ENCODE measurements around the gene ZNF22. TPM values are rescaled to one million over a fixed set of nuclear protein-coding genes. Genes with fewer than 3 reads are reported as not detected.

Gene ZNF22
- total and polyA plus RNA-seq, 7 experiments from 2014 or later: 13.1 to 44.7 (median 29.7) TPM

DNA sequence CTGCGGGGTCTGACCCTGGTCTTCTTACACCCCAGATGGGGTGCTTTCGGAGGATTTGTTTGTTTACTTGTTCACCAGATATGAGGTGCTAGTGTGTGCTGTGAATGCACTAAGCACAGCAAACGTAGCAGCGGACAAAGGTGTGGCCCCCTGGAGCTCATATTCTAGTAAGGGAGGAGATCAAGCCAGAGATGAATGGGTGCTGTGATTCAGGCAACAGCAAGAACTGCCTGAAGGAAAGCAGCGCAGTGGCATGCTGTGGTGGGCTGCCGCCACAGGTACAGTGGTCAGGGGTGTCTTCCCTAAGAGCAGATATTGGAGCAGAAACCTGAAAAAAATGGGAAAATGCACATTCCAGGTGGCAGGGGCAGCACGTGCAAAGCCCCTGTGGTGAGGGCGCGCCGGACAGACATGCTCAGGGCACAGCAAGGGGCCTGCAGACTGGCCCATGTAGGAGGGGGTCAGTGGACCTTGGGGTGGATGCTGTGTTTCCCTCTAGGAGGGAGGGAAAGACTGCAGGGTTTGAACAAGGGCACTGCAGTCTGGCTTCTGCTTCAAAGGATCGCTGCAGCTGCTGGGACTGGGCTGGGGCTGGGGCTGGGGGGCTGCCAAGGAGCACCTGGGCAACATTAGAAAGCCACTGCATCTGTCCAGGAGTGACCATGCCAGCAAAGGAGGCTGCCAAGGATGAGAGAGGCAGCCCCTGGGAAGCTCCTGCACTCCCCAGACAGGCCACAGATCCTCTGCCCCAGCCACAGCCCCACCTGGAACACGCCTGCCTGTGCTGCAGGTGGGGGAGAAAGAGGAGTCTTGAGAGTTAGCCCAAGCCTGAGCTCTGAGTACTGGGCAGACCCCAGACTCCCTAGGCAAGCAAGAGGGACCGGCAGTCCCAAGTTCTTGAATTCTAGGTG, 21.2 kb upstream of the ZNF22 start:
- H3K9me3 ChIP-seq (ENCODE audit: control insufficient read depth in 2 of 3, low read length in 3 of 3): no peaks in the 10 kb centered on the region
- no peak overlapping the region for H3K4me3 ChIP-seq (ENCODE audit: low read length)
- Mint-ChIP-seq H3K27ac (peak overlapping the region in 4 of 9 donors; percentile 24 to 80 (median 66)), H3K27me3 (no peaks in the 10 kb centered on the region), H3K9me3 (no peaks in the 10 kb centered on the region), H3K36me3 (peaks cover 0 to 2% (median 0%) of the 10 kb centered on the region in 5 donors), H3K4me3 (no peak overlapping the region), H3K4me1 (peaks cover 0 to 39% (median 17%) of the 10 kb centered on the region in 7 donors)
- ATAC-seq: no peak
- CTCF ChIA-PET: interaction anchor here (1.1 kb wide), 1 partner anchor 47 kb away, joined by 5 read pairs; no protein-coding TSS in a partner anchor
- no peak for DNase-seq
- intact Hi-C loops (cut with micrococcal nuclease): no loop called here
- no peaks in the 10 kb centered on the region for H3K27me3 ChIP-seq (ENCODE audit: control insufficient read depth in 2 of 2, insufficient read depth in 2 of 2, low read length in 2 of 2)
- H3K4me1 ChIP-seq (ENCODE audit: control insufficient read depth in 2 of 2, insufficient read depth in 2 of 2, low read length in 2 of 2): peaks cover 1 to 10% of the 10 kb centered on the region in 2 donors
- H3K36me3 ChIP-seq (ENCODE audit: control insufficient read depth in 2 of 3, insufficient read depth in 3 of 3, low read length in 3 of 3): no peaks in the 10 kb centered on the region
- no peak overlapping the region for H3K27ac ChIP-seq (ENCODE audit: low read depth, low read length)
- POLR2A ChIA-PET: interaction anchor here (1.6 kb wide), 1 partner anchor 47 kb away, joined by 4 read pairs; no protein-coding TSS in a partner anchor

GRCh38 chr10:44980309-44981171, 20.2 kb upstream of the ZNF22 start:
- Histone ChIP-seq H3K9me3 (ENCODE audit: control insufficient read depth in 2 of 3, low read length in 3 of 3) (no peaks in the 10 kb centered on the region), H3K4me3 (ENCODE audit: low read length) (no peak overlapping the region), H3K36me3 (ENCODE audit: control insufficient read depth in 2 of 3, insufficient read depth in 3 of 3, low read length in 3 of 3) (no peaks in the 10 kb centered on the region), H3K4me1 (ENCODE audit: control insufficient read depth in 2 of 2, insufficient read depth in 2 of 2, low read length in 2 of 2) (peaks cover 0 to 10% of the 10 kb centered on the region in 2 donors), H3K27ac (ENCODE audit: low read depth, low read length) (no peak overlapping the region), H3K27me3 (ENCODE audit: control insufficient read depth in 2 of 2, insufficient read depth in 2 of 2, low read length in 2 of 2) (no peaks in the 10 kb centered on the region)
- peaks cover 0 to 36% (median 14%) of the 10 kb centered on the region in 7 donors for H3K4me1 Mint-ChIP-seq
- CTCF ChIA-PET: interaction anchor here (0.6 to 0.7 kb wide), 2 partner anchors 48 to 93 kb away, joined by 3 read pairs; no protein-coding TSS in a partner anchor
- no peaks in the 10 kb centered on the region for H3K9me3 Mint-ChIP-seq
- POLR2A ChIA-PET: no interaction called here
- no peak for ATAC-seq
- peak overlapping the region in 4 of 9 donors; percentile 4 to 39 (median 24) for H3K27ac Mint-ChIP-seq
- no peak for DNase-seq
- H3K27me3 Mint-ChIP-seq: no peaks in the 10 kb centered on the region
- peaks cover 0 to 5% (median 0%) of the 10 kb centered on the region in 5 donors for H3K36me3 Mint-ChIP-seq
- intact Hi-C loops (cut with micrococcal nuclease): no loop called here
- H3K4me3 Mint-ChIP-seq: no peak overlapping the region

DNA sequence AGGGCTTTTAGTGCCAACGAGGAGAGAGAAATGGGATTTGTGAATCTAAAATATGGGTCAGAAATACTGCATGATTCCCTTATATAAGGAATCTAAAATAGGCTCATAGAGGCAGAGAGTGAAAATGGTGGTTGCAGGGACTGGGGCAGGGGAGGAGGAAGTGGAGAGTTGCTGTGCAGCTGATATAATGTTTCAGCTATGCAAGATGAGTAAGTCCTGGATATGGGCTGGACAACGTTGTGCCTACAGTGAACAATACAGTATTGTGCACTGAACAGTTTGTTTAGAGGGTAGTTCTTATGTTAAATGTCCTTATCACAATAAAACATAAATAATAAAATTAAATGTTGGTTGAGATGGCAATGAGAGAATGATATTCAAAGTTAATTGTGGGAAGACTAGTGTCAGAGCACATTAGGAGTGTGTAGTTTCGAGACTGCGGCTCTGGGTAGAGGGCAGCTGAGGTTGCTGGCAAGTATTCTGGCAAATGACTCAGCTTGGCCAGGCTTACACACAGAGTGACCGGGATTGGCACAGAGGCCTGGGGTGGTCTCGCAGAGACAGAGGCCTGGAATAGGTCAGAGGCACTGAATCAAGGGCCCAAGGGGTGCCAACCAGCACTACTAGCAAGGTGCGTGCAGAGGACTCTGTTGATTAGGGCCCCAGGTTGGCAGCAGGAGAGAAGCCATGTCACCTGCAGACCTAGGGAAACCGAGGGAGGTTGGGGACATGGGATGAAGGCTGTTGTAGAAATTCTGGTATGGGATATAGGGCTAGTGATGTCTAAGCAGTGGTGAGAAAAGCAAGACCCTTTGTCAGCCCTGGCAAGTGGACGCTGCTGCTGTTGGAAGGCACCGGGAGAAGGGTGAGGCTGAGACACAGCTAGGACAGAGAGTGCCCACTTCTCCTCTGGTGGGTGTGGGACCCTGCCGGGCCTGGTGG, 19.3 kb upstream of the ZNF22 start:
- peak overlapping the region in 3 of 9 donors; percentile 4 to 39 (median 28) for H3K27ac Mint-ChIP-seq
- POLR2A ChIA-PET: no interaction called here
- no peak overlapping the region for H3K4me3 ChIP-seq (ENCODE audit: low read length)

DNA sequence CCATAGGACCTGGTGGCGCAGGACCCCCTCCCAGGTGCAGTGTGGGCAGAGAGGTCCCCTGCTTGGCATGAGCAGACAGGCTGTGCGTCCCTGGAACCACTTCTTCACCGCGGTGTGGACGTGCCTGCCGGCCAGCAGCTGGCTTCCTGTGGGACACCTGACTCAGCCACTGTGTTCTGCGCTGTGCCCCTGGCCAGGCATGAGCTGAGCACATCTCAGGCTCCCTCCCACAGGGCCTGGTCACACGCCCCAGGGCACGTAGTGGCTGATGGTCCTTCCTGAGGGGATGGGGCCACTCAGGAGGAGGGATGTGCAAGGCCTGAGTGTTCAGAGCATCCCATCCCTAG, 18.6 kb upstream of the ZNF22 start:
- ChIA-PET POLR2A (no interaction called here), CTCF (interaction anchor here (0.7 kb wide), 1 partner anchor 1753 kb away, joined by 3 read pairs; no protein-coding TSS in a partner anchor)
- H3K4me1 ChIP-seq (ENCODE audit: control insufficient read depth in 2 of 2, insufficient read depth in 2 of 2, low read length in 2 of 2): peaks cover 0 to 10% of the 10 kb centered on the region in 2 donors
- H3K36me3 Mint-ChIP-seq: peaks cover 0 to 5% (median 0%) of the 10 kb centered on the region in 5 donors
- no peaks in the 10 kb centered on the region for H3K36me3 ChIP-seq (ENCODE audit: control insufficient read depth in 2 of 3, insufficient read depth in 3 of 3, low read length in 3 of 3)
- no peaks in the 10 kb centered on the region for H3K27me3 ChIP-seq (ENCODE audit: control insufficient read depth in 2 of 2, insufficient read depth in 2 of 2, low read length in 2 of 2)
- DNase-seq (no peak), ATAC-seq (no peak)
- H3K27ac ChIP-seq (ENCODE audit: low read depth, low read length): no peak overlapping the region
- no peaks in the 10 kb centered on the region for H3K27me3 Mint-ChIP-seq
- H3K4me1 Mint-ChIP-seq: peaks cover 0 to 38% (median 11%) of the 10 kb centered on the region in 7 donors
- no peaks in the 10 kb centered on the region for H3K9me3 Mint-ChIP-seq
- H3K9me3 ChIP-seq (ENCODE audit: control insufficient read depth in 2 of 3, low read length in 3 of 3): no peaks in the 10 kb centered on the region
- H3K27ac Mint-ChIP-seq: no peak overlapping the region
- intact Hi-C loops (cut with micrococcal nuclease): no loop called here
- H3K4me3 Mint-ChIP-seq: no peak overlapping the region
- H3K4me3 ChIP-seq (ENCODE audit: low read length): no peak overlapping the region

More for the DNA sequence above, 19.3 kb upstream of the ZNF22 start:
- no peaks in the 10 kb centered on the region for H3K9me3 Mint-ChIP-seq
- Histone ChIP-seq H3K27ac (ENCODE audit: low read depth, low read length) (no peak overlapping the region), H3K4me1 (ENCODE audit: control insufficient read depth in 2 of 2, insufficient read depth in 2 of 2, low read length in 2 of 2) (peaks cover 0 to 10% of the 10 kb centered on the region in 2 donors), H3K36me3 (ENCODE audit: control insufficient read depth in 2 of 3, insufficient read depth in 3 of 3, low read length in 3 of 3) (no peaks in the 10 kb centered on the region), H3K27me3 (ENCODE audit: control insufficient read depth in 2 of 2, insufficient read depth in 2 of 2, low read length in 2 of 2) (no peaks in the 10 kb centered on the region), H3K9me3 (ENCODE audit: control insufficient read depth in 2 of 3, low read length in 3 of 3) (no peaks in the 10 kb centered on the region)
- DNase-seq (no peak), ATAC-seq (no peak)
- H3K36me3 Mint-ChIP-seq: peaks cover 0 to 5% (median 0%) of the 10 kb centered on the region in 5 donors
- H3K4me1 Mint-ChIP-seq: peaks cover 0 to 36% (median 14%) of the 10 kb centered on the region in 7 donors
- CTCF ChIA-PET: interaction anchor here (0.6 to 0.7 kb wide), 2 partner anchors 49 to 94 kb away, joined by 3 read pairs; no protein-coding TSS in a partner anchor
- intact Hi-C loops (cut with micrococcal nuclease): no loop called here
- H3K4me3 Mint-ChIP-seq: no peak overlapping the region
- H3K27me3 Mint-ChIP-seq: no peaks in the 10 kb centered on the region

GRCh38 chr10:44982496-44982895, 18.2 kb upstream of the ZNF22 start:
- Histone ChIP-seq H3K9me3 (ENCODE audit: control insufficient read depth in 2 of 3, low read length in 3 of 3) (no peaks in the 10 kb centered on the region), H3K4me3 (ENCODE audit: low read length) (no peak overlapping the region), H3K36me3 (ENCODE audit: control insufficient read depth in 2 of 3, insufficient read depth in 3 of 3, low read length in 3 of 3) (no peaks in the 10 kb centered on the region), H3K4me1 (ENCODE audit: control insufficient read depth in 2 of 2, insufficient read depth in 2 of 2, low read length in 2 of 2) (peaks cover 0 to 10% of the 10 kb centered on the region in 2 donors), H3K27me3 (ENCODE audit: control insufficient read depth in 2 of 2, insufficient read depth in 2 of 2, low read length in 2 of 2) (no peaks in the 10 kb centered on the region), H3K27ac (ENCODE audit: low read depth, low read length) (no peak overlapping the region)
- ChIA-PET CTCF (interaction anchor here (0.7 kb wide), 1 partner anchor 1753 kb away, joined by 3 read pairs; no protein-coding TSS in a partner anchor), POLR2A (no interaction called here)
- Mint-ChIP-seq H3K27ac (no peak overlapping the region), H3K36me3 (peaks cover 0 to 5% (median 0%) of the 10 kb centered on the region in 5 donors), H3K4me1 (peaks cover 0 to 36% (median 10%) of the 10 kb centered on the region in 7 donors), H3K9me3 (no peaks in the 10 kb centered on the region), H3K27me3 (no peaks in the 10 kb centered on the region), H3K4me3 (no peak overlapping the region)
- intact Hi-C loops (cut with micrococcal nuclease): no loop called here
- no peak for DNase-seq
- no peak for ATAC-seq

All from naive thymus-derived CD4-positive, alpha-beta T cell (primary cell).